ENCODE measurements around the gene ELMO1. TPM values are rescaled to one million over a fixed set of nuclear protein-coding genes. Genes with fewer than 3 reads are reported as not detected.

ELMO1 gene
- total RNA-seq, 1 donor from 2014 or later = not detected

- peaks cover 21% of the 10 kb centered on the region for H3K27me3 Mint-ChIP-seq (ENCODE audit: unreplicated experiment)
- no peak overlapping the region for H3K27ac Mint-ChIP-seq (ENCODE audit: unreplicated experiment)
- peaks cover 4% of the 10 kb centered on the region for H3K4me1 Mint-ChIP-seq (ENCODE audit: unreplicated experiment)
- H3K9me3 Mint-ChIP-seq (ENCODE audit: unreplicated experiment) = no peaks in the 10 kb centered on the region
- DNase-seq (ENCODE audit: extremely low spot score, unreplicated experiment) = no peak
- H3K4me3 Mint-ChIP-seq (ENCODE audit: unreplicated experiment) = no peak overlapping the region
- TF ChIP-seq CTCF (IDR thresholded peaks at IDR 0.05) = no peak
- H3K36me3 Mint-ChIP-seq (ENCODE audit: unreplicated experiment) = no peaks in the 10 kb centered on the region
Measured at GRCh38 chr7:37216923-37217322, 231.7 kb downstream of the ELMO1 start.

GRCh38 chr7:37216156-37216852 lies 232.4 kb downstream of the ELMO1 start:
- no peaks in the 10 kb centered on the region for H3K9me3 Mint-ChIP-seq (ENCODE audit: unreplicated experiment)
- H3K27ac Mint-ChIP-seq (ENCODE audit: unreplicated experiment) = no peak overlapping the region
- H3K36me3 Mint-ChIP-seq (ENCODE audit: unreplicated experiment) = no peaks in the 10 kb centered on the region
- H3K4me3 Mint-ChIP-seq (ENCODE audit: unreplicated experiment) = no peak overlapping the region
- DNase-seq (ENCODE audit: extremely low spot score, unreplicated experiment) = peak; percentile 15
- peaks cover 10% of the 10 kb centered on the region for H3K4me1 Mint-ChIP-seq (ENCODE audit: unreplicated experiment)
- no peak for TF ChIP-seq CTCF (IDR thresholded peaks at IDR 0.05)
- peaks cover 19% of the 10 kb centered on the region for H3K27me3 Mint-ChIP-seq (ENCODE audit: unreplicated experiment)

- Mint-ChIP-seq H3K4me3 (ENCODE audit: unreplicated experiment) (no peak overlapping the region), H3K9me3 (ENCODE audit: unreplicated experiment) (no peaks in the 10 kb centered on the region), H3K27me3 (ENCODE audit: unreplicated experiment) (peaks cover 16% of the 10 kb centered on the region), H3K27ac (ENCODE audit: unreplicated experiment) (no peak overlapping the region), H3K4me1 (ENCODE audit: unreplicated experiment) (peaks cover 18% of the 10 kb centered on the region), H3K36me3 (ENCODE audit: unreplicated experiment) (no peaks in the 10 kb centered on the region)
- no peak for TF ChIP-seq CTCF (IDR thresholded peaks at IDR 0.05)
- peak; percentile 66 for DNase-seq (ENCODE audit: extremely low spot score, unreplicated experiment)
Measured at GRCh38 chr7:37215290-37215923, 233.3 kb downstream of the ELMO1 start.

- Mint-ChIP-seq H3K9me3 (ENCODE audit: unreplicated experiment) (no peaks in the 10 kb centered on the region), H3K27me3 (ENCODE audit: unreplicated experiment) (peaks cover 16% of the 10 kb centered on the region), H3K4me1 (ENCODE audit: unreplicated experiment) (peaks cover 22% of the 10 kb centered on the region), H3K36me3 (ENCODE audit: unreplicated experiment) (no peaks in the 10 kb centered on the region), H3K27ac (ENCODE audit: unreplicated experiment) (no peak overlapping the region), H3K4me3 (ENCODE audit: unreplicated experiment) (no peak overlapping the region)
- DNase-seq (ENCODE audit: extremely low spot score, unreplicated experiment) = peak; percentile 15
- no peak for TF ChIP-seq CTCF (IDR thresholded peaks at IDR 0.05)
Measured at GRCh38 chr7:37212556-37212955, 236.1 kb downstream of the ELMO1 start.

GRCh38 chr7:37212051-37212450 lies 236.6 kb downstream of the ELMO1 start:
- DNase-seq (ENCODE audit: extremely low spot score, unreplicated experiment) = no peak
- Mint-ChIP-seq H3K27ac (ENCODE audit: unreplicated experiment) (no peak overlapping the region), H3K4me1 (ENCODE audit: unreplicated experiment) (peaks cover 22% of the 10 kb centered on the region), H3K27me3 (ENCODE audit: unreplicated experiment) (peaks cover 16% of the 10 kb centered on the region), H3K36me3 (ENCODE audit: unreplicated experiment) (no peaks in the 10 kb centered on the region), H3K9me3 (ENCODE audit: unreplicated experiment) (no peaks in the 10 kb centered on the region), H3K4me3 (ENCODE audit: unreplicated experiment) (no peak overlapping the region)
- no peak for TF ChIP-seq CTCF (IDR thresholded peaks at IDR 0.05)
